Upper lobe of right lung (tissue), 1 donor: Measurements from ENCODE around the gene DUSP10. TPM values are rescaled to one million over a fixed set of nuclear protein-coding genes. Genes with fewer than 3 reads are reported as not detected.

Experiments
- ATAC-seq: fragments of 200-7000 bp; cut with Tn5 transposase; one replicate; pipeline ENCODE4 v1.9.1; 2020; ENCODE audit warnings: mild to moderate bottlenecking, moderate library complexity
- DNase-seq: peaks from one replicate; pipeline ENCODE4 v3.0.0-alpha.2; 2020
- H3K27ac ChIP-seq: fragments of 200-600 bp; one replicate; pipeline ENCODE4 v1.8.0; 2022
- H3K27me3 ChIP-seq: fragments of 200-600 bp; one replicate; pipeline ENCODE4 v1.8.0; 2022; ENCODE audit warnings: mild to moderate bottlenecking
- H3K36me3 ChIP-seq: fragments of 200-600 bp; one replicate; pipeline ENCODE4 v1.8.0; 2022
- H3K4me1 ChIP-seq: fragments of 200-600 bp; one replicate; pipeline ENCODE4 v1.8.0; 2022
- H3K4me3 ChIP-seq: fragments of 200-600 bp; one replicate; pipeline ENCODE4 v1.8.0; 2022; ENCODE audit warnings: mild to moderate bottlenecking
- H3K9me3 ChIP-seq: fragments of 200-600 bp; one replicate; pipeline ENCODE4 v1.8.0; 2022
- intact Hi-C: fragments of 100-400 bp; cut with DNase I; formaldehyde crosslinking; loops from one replicate; pipeline ENCODE4 v1.11.0; 2022
- total RNA-seq: library from RNA; stranded (reverse); fragmentation: NEBNext Ultra II Directional; extraction: Animal tissue kit (Norgen Biotek cat#: 25700); gene quantifications from one replicate; pipeline ENCODE4 v1.2.1, GENCODE V29; 2021
- TF ChIP-seq, protein P1 (sequence below): fragments of 200-600 bp; IDR thresholded peaks from one replicate; pipeline ENCODE4 v1.8.0; 2022; ENCODE audit warnings: antibody characterized with exemption
- donor health status: DM: no; HTN: yes; CAD: no; lungs with severe emphysema.

DUSP10 gene
- total RNA-seq, 1 donor from 2014 or later = 8.2 TPM

DNA sequence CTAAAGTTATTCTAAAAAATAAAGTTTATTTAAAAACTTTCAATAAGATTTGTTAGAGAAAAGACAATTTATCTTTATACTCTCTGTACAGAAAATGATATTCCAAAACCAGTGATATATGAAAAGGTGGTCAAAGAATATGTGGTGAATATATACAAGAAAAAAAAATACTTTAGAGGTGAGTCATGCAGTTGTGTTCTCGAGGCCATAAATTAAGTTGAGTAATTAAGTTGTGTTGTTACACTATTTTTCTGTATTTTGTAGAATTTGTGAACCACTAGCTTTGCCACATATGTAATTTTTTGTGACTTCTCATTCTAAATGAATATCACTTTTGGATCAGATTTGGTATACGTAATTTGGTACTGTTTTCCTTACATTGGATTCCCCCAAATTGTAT, 23.6 kb upstream of the DUSP10 start:
- H3K9me3 ChIP-seq = no peaks in the 10 kb centered on the region
- DNase-seq (no peak), ATAC-seq (no peak)
- H3K4me3 ChIP-seq = no peak overlapping the region
- TF ChIP-seq, protein P1, sequence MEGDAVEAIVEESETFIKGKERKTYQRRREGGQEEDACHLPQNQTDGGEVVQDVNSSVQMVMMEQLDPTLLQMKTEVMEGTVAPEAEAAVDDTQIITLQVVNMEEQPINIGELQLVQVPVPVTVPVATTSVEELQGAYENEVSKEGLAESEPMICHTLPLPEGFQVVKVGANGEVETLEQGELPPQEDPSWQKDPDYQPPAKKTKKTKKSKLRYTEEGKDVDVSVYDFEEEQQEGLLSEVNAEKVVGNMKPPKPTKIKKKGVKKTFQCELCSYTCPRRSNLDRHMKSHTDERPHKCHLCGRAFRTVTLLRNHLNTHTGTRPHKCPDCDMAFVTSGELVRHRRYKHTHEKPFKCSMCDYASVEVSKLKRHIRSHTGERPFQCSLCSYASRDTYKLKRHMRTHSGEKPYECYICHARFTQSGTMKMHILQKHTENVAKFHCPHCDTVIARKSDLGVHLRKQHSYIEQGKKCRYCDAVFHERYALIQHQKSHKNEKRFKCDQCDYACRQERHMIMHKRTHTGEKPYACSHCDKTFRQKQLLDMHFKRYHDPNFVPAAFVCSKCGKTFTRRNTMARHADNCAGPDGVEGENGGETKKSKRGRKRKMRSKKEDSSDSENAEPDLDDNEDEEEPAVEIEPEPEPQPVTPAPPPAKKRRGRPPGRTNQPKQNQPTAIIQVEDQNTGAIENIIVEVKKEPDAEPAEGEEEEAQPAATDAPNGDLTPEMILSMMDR = no peak
- no peaks in the 10 kb centered on the region for H3K4me1 ChIP-seq
- no peak overlapping the region for H3K27ac ChIP-seq
- intact Hi-C loops = no loop called here
- no peaks in the 10 kb centered on the region for H3K36me3 ChIP-seq
- H3K27me3 ChIP-seq = no peaks in the 10 kb centered on the region

DNA sequence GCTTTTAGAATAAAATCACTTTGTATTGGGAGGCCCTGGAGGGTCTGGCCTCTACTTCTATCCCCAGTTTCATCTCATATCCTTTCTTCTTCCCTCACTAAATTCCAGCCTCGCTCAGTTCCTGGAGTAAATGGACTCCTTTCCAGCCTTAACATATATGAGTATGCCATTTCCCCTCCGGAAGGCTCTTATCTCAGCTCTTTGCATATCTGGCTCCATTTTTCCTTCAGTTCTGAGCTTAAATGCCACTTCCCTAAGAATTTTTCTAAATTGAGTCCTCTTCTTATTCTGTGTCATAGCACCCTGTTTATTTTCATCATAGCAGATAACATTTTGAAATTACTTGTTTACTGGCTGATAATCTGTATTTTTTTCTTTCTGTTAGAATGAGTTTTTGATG, 20.2 kb upstream of the DUSP10 start:
- no peak for DNase-seq
- no peaks in the 10 kb centered on the region for H3K27me3 ChIP-seq
- TF ChIP-seq, protein P1 = no peak

DNA sequence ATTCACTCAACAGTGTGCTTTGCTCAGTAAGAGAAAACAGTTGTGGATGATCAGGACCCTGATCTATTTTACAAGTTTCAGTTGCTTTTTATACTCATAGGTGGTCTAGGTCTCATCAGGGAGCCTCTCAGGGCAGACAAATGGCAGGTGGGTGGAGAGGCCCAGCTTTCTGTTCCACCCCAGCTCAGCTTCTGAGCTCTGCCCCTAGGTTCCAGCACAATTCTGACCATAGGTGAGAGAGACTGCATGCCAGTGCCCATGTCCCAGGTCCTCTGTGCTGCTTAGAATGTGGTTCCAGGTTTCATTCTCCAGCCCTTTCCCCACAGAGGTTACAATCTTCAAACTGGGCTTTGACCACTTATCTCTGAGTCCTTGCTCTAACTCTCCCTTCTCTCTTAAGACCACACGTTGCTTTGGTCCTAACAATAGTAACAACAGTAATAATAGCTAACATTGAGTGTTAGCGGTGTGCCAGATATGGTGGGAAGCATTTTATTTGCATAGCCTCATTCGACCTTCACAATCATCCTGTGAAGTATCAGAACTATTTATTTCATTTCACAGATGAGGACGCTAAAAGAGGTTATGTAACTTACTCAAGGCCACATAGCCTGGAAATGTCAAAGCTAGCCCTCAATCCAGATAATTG, 19.6 kb upstream of the DUSP10 start:
- no peak for ATAC-seq
- Histone ChIP-seq H3K36me3 (no peaks in the 10 kb centered on the region), H3K9me3 (no peaks in the 10 kb centered on the region), H3K4me1 (no peaks in the 10 kb centered on the region), H3K4me3 (no peak overlapping the region), H3K27ac (no peak overlapping the region), H3K27me3 (no peaks in the 10 kb centered on the region)
- TF ChIP-seq, protein P1 = no peak
- DNase-seq = no peak
- intact Hi-C loops = no loop called here

More for the DNA sequence above, 20.2 kb upstream of the DUSP10 start:
- Histone ChIP-seq H3K4me1 (no peaks in the 10 kb centered on the region), H3K4me3 (no peak overlapping the region), H3K27ac (no peak overlapping the region), H3K36me3 (no peaks in the 10 kb centered on the region), H3K9me3 (no peaks in the 10 kb centered on the region)
- no peak for ATAC-seq
- intact Hi-C loops = no loop called here

DNA sequence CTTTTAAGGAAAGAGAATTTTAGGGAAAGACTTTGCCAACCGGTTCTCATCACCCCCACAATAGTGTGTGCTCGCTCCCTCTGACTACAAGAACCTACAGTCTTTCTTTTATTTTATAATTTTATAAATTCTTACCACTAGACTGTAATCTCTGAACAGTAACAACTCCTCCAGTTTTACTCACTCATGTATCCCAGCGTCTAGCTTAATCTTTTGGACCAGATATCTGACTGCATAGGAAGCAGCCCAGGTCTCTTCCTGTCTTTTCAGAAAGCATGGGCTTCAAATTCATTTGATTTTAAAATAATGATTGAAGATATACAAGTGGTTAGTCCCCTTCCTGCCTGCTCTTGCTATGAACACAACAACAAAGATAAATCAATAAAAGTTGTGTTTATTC, 19.0 kb upstream of the DUSP10 start:
- H3K9me3 ChIP-seq = no peaks in the 10 kb centered on the region
- ATAC-seq (no peak), DNase-seq (no peak)
- H3K27me3 ChIP-seq = no peaks in the 10 kb centered on the region
- intact Hi-C loops = no loop called here
- no peak overlapping the region for H3K27ac ChIP-seq
- TF ChIP-seq, protein P1 = no peak
- H3K4me1 ChIP-seq = no peaks in the 10 kb centered on the region
- no peak overlapping the region for H3K4me3 ChIP-seq
- H3K36me3 ChIP-seq = no peaks in the 10 kb centered on the region

DNA sequence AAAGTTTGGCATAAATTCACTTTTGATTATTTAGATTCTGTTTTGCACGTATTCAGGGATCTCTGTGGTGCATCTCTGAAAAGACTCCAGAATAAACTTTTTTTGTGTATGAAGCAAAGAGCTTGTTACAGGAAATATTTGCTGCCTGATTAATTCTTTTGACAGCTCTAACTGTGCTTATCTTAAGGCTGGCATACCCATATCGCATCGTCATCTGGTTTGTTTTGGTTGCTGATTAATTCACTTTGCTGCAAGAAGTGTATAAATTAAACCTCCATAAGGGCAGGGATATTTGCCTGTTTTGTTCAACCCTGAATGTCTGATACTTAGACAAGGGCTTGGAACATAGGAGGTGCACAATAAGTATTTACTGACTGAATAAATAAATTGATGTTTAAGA, 17.5 kb upstream of the DUSP10 start:
- TF ChIP-seq, protein P1 = no peak
- H3K4me3 ChIP-seq = no peak overlapping the region
- H3K27me3 ChIP-seq = no peaks in the 10 kb centered on the region
- no peak for ATAC-seq
- H3K4me1 ChIP-seq = no peaks in the 10 kb centered on the region
- intact Hi-C loops = no loop called here
- no peak overlapping the region for H3K27ac ChIP-seq
- H3K36me3 ChIP-seq = no peaks in the 10 kb centered on the region
- no peak for DNase-seq
- H3K9me3 ChIP-seq = no peaks in the 10 kb centered on the region

DNA sequence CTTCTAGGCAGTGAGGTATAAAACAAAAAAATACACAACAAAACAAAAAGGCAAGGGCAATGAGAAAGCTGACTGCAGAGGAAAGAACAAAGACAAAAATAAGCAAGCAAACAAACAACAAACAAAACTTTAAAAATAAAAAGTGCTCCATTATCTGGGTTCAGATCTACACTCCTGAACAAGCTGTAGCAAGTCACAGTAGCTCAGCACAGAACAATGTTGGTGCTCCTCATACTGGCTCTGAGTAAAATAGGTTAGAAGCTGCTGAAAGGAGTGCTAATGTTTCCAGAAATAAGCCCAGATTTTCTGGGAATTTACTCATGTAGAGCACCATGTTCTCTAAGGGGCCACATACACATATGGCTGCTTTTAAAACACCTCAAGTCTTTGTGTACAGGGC, 16.6 kb upstream of the DUSP10 start:
- intact Hi-C loops = no loop called here
- no peaks in the 10 kb centered on the region for H3K9me3 ChIP-seq
- no peaks in the 10 kb centered on the region for H3K4me1 ChIP-seq
- H3K36me3 ChIP-seq = no peaks in the 10 kb centered on the region
- H3K27ac ChIP-seq = no peak overlapping the region
- ATAC-seq (no peak), DNase-seq (no peak)
- TF ChIP-seq, protein P1 = no peak
- no peaks in the 10 kb centered on the region for H3K27me3 ChIP-seq
- H3K4me3 ChIP-seq = no peak overlapping the region
